ENCODE results near the gene ATP6V0E1. TPM values are rescaled to one million over a fixed set of nuclear protein-coding genes. Genes with fewer than 3 reads are reported as not detected.

ATP6V0E1 gene
- total and polyA plus RNA-seq, 2 of the 8 experiments (the other 6 are each of a cell fraction or from before 2014, with no cell fraction given), result 108 to 134 TPM

DNA sequence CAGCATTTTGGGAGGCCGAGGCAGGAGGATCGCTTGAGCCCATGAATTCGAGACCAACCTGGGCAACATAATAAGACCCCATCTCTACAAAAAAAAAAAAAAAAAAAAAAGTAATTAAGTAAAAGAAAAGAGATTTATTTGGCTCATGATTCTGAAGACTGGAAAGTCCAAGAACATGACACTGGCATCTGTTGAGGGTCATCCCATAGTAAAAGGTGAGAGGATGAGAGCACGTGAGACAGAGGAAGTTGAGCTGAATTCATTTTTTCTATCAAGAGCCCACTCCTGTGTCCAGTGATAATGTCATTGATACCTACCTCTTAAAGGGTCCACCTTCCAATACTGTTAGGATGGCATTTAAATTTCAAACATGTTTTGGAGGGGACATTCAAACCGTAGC is 92.4 kb downstream of the ATP6V0E1 start (continued):
- TF ChIP-seq CTBP2 (IDR thresholded peaks at IDR 0.05; ENCODE audit: borderline replicate concordance, insufficient read depth, insufficient read length, low read length) (no peak), EGR1 (IDR thresholded peaks at IDR 0.05; ENCODE audit: borderline replicate concordance, low read depth, low read length) (no peak), CHD1 (IDR thresholded peaks at IDR 0.05; ENCODE audit: low read depth, low read length) (no peak), RNF2 (IDR thresholded peaks at IDR 0.05; ENCODE audit: borderline replicate concordance, low read depth, low read length, missing control alignments, poor library complexity, severe bottlenecking) (no peak), TEAD4 (IDR thresholded peaks at IDR 0.05; ENCODE audit: low read depth, low read length) (no peak)
- TF ChIP-seq, protein P1, sequence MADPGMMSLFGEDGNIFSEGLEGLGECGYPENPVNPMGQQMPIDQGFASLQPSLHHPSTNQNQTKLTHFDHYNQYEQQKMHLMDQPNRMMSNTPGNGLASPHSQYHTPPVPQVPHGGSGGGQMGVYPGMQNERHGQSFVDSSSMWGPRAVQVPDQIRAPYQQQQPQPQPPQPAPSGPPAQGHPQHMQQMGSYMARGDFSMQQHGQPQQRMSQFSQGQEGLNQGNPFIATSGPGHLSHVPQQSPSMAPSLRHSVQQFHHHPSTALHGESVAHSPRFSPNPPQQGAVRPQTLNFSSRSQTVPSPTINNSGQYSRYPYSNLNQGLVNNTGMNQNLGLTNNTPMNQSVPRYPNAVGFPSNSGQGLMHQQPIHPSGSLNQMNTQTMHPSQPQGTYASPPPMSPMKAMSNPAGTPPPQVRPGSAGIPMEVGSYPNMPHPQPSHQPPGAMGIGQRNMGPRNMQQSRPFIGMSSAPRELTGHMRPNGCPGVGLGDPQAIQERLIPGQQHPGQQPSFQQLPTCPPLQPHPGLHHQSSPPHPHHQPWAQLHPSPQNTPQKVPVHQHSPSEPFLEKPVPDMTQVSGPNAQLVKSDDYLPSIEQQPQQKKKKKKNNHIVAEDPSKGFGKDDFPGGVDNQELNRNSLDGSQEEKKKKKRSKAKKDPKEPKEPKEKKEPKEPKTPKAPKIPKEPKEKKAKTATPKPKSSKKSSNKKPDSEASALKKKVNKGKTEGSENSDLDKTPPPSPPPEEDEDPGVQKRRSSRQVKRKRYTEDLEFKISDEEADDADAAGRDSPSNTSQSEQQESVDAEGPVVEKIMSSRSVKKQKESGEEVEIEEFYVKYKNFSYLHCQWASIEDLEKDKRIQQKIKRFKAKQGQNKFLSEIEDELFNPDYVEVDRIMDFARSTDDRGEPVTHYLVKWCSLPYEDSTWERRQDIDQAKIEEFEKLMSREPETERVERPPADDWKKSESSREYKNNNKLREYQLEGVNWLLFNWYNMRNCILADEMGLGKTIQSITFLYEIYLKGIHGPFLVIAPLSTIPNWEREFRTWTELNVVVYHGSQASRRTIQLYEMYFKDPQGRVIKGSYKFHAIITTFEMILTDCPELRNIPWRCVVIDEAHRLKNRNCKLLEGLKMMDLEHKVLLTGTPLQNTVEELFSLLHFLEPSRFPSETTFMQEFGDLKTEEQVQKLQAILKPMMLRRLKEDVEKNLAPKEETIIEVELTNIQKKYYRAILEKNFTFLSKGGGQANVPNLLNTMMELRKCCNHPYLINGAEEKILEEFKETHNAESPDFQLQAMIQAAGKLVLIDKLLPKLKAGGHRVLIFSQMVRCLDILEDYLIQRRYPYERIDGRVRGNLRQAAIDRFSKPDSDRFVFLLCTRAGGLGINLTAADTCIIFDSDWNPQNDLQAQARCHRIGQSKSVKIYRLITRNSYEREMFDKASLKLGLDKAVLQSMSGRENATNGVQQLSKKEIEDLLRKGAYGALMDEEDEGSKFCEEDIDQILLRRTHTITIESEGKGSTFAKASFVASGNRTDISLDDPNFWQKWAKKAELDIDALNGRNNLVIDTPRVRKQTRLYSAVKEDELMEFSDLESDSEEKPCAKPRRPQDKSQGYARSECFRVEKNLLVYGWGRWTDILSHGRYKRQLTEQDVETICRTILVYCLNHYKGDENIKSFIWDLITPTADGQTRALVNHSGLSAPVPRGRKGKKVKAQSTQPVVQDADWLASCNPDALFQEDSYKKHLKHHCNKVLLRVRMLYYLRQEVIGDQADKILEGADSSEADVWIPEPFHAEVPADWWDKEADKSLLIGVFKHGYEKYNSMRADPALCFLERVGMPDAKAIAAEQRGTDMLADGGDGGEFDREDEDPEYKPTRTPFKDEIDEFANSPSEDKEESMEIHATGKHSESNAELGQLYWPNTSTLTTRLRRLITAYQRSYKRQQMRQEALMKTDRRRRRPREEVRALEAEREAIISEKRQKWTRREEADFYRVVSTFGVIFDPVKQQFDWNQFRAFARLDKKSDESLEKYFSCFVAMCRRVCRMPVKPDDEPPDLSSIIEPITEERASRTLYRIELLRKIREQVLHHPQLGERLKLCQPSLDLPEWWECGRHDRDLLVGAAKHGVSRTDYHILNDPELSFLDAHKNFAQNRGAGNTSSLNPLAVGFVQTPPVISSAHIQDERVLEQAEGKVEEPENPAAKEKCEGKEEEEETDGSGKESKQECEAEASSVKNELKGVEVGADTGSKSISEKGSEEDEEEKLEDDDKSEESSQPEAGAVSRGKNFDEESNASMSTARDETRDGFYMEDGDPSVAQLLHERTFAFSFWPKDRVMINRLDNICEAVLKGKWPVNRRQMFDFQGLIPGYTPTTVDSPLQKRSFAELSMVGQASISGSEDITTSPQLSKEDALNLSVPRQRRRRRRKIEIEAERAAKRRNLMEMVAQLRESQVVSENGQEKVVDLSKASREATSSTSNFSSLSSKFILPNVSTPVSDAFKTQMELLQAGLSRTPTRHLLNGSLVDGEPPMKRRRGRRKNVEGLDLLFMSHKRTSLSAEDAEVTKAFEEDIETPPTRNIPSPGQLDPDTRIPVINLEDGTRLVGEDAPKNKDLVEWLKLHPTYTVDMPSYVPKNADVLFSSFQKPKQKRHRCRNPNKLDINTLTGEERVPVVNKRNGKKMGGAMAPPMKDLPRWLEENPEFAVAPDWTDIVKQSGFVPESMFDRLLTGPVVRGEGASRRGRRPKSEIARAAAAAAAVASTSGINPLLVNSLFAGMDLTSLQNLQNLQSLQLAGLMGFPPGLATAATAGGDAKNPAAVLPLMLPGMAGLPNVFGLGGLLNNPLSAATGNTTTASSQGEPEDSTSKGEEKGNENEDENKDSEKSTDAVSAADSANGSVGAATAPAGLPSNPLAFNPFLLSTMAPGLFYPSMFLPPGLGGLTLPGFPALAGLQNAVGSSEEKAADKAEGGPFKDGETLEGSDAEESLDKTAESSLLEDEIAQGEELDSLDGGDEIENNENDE (IDR thresholded peaks at IDR 0.05; ENCODE audit: insufficient replicate concordance, low read length), result no peak
